ENCODE results near the gene TMPRSS9.

GRCh38 chr19:2455851-2456570, 95.9 kb downstream of the TMPRSS9 start:
- TF ChIP-seq CTCF (conservative IDR thresholded peaks at IDR 0.05; ENCODE audit: low read length): no peak
- TF ChIP-seq EZH2phosphoT487 (IDR thresholded peaks at IDR 0.05; ENCODE audit: borderline replicate concordance): no peak
